HG03045 (cell line): Measurements from ENCODE around the gene FKBP4.
"Not testable (repeated sequence)": the region's sequence is repeated elsewhere in the genome, so short reads cannot be mapped to it uniquely, and the experiment has no call there.

Experiments used
- ATAC-seq: cut with Tn5 transposase; IDR thresholded peaks from one replicate; pipeline ENCODE4 v1.9.1; 2021; ENCODE audit warnings: mild to moderate bottlenecking, moderate library complexity; ENCODE audit not compliant: unreplicated experiment

FKBP4 gene

GRCh38 chr12:2794736-2795289, at the start of gene FKBP4:
Gene FKBP4 (plus strand): TSS chr12:2794970. CDS start chr12:2795140, 170 bp downstream.
- peak; percentile 83 for ATAC-seq

- ATAC-seq: no peak
These were observed 49.1 kb upstream of the FKBP4 start for GRCh38 chr12:2745655-2746054.

- no peak for ATAC-seq
These were observed 45.2 kb upstream of the FKBP4 start for GRCh38 chr12:2749580-2749979.

GRCh38 chr12:2750185-2750584, 44.6 kb upstream of the FKBP4 start:
- no peak for ATAC-seq

- ATAC-seq: no peak
These were observed 43.5 kb upstream of the FKBP4 start for GRCh38 chr12:2751230-2751629.

- ATAC-seq: no peak
These were observed 43.1 kb upstream of the FKBP4 start for GRCh38 chr12:2751686-2752085.

GRCh38 chr12:2752676-2753371, 41.9 kb upstream of the FKBP4 start:
- ATAC-seq: no peak

GRCh38 chr12:2753536-2753935, 41.2 kb upstream of the FKBP4 start:
- ATAC-seq: no peak

GRCh38 chr12:2754208-2754607, 40.6 kb upstream of the FKBP4 start:
- ATAC-seq: no peak

GRCh38 chr12:2756756-2757155, 38.0 kb upstream of the FKBP4 start:
- no peak for ATAC-seq

- no peak for ATAC-seq
These were observed 35.0 kb upstream of the FKBP4 start for GRCh38 chr12:2759733-2760132.

- ATAC-seq: no peak
These were observed 30.4 kb upstream of the FKBP4 start for GRCh38 chr12:2764398-2764797.

GRCh38 chr12:2765052-2765451, 29.7 kb upstream of the FKBP4 start:
- no peak for ATAC-seq

GRCh38 chr12:2765608-2766007, 29.2 kb upstream of the FKBP4 start:
- no peak for ATAC-seq

GRCh38 chr12:2768224-2768961, 26.4 kb upstream of the FKBP4 start:
- ATAC-seq: no peak

GRCh38 chr12:2769866-2770533, 24.8 kb upstream of the FKBP4 start:
- no peak for ATAC-seq

- ATAC-seq: not testable (repeated sequence)
These were observed 24.2 kb upstream of the FKBP4 start for GRCh38 chr12:2770544-2770943.

GRCh38 chr12:2772370-2772769, 22.4 kb upstream of the FKBP4 start:
- no peak for ATAC-seq

- ATAC-seq: no peak
These were observed 21.4 kb upstream of the FKBP4 start for GRCh38 chr12:2773199-2773875.

- no peak for ATAC-seq
These were observed 19.3 kb upstream of the FKBP4 start for GRCh38 chr12:2775431-2775830.
